Mammary epithelial cell (primary cell): ENCODE measurements around the gene ZNF536.

Experiments
- EZH2 ChIP-seq: IDR thresholded peaks from 2 replicates; pipeline ENCODE4 v1.6.1; 2012; ENCODE audit warnings: low read length, inconsistent platforms, borderline replicate concordance
- TF ChIP-seq, protein P1 (sequence below), 2 donors: IDR thresholded peaks in 1 of 2; conservative IDR thresholded peaks in 1 of 2; 2 replicates each; pipeline ENCODE4 v1.5.1; 2011 to 2012; ENCODE audit warnings: inconsistent platforms in 2 of 2, low read length in 2 of 2, mild to moderate bottlenecking in 2 of 2, control low read depth in 1 of 2, low read depth in 1 of 2; ENCODE audit not compliant: insufficient read depth in 1 of 2; ENCODE audit errors: extremely low read depth in 1 of 2

DNA sequence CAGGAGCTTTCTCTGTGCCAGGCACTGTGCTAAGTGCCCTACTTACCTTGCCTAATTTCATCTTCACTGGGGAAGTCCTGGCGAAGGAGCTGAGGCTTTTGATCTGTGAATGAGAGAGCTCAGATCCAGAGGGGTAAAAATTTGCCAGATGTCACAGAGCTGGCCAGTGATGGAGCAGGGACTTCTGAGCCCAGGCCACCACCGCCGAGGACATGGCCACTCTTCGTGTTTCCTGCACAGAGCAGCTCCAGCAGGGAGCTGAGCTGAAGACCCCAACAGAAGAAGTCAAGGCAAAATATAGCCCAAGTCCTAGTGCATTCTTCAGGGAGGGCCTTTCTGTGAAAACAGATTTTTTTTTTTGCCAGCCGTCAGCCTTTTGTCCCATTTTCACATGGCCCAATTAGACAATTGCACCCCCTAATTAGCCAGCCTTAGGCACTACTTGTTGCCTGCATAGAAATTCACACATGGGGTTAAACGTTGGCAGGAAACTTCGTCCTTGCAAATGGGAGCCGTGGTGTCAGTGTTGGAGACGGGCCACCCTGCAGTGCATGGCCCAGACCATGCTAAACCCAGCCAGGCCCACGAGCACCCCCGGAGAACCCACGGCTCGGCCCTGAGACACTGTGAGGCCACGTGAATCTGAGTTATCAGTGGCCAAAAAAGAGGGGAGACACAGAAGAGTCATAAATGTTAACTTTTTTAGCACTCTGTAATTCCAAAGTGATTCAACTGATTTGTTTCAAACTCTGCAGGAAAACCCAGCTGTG lies 7.8 kb downstream of the ZNF536 start:
- no peak for TF ChIP-seq EZH2
- TF ChIP-seq, protein P1, sequence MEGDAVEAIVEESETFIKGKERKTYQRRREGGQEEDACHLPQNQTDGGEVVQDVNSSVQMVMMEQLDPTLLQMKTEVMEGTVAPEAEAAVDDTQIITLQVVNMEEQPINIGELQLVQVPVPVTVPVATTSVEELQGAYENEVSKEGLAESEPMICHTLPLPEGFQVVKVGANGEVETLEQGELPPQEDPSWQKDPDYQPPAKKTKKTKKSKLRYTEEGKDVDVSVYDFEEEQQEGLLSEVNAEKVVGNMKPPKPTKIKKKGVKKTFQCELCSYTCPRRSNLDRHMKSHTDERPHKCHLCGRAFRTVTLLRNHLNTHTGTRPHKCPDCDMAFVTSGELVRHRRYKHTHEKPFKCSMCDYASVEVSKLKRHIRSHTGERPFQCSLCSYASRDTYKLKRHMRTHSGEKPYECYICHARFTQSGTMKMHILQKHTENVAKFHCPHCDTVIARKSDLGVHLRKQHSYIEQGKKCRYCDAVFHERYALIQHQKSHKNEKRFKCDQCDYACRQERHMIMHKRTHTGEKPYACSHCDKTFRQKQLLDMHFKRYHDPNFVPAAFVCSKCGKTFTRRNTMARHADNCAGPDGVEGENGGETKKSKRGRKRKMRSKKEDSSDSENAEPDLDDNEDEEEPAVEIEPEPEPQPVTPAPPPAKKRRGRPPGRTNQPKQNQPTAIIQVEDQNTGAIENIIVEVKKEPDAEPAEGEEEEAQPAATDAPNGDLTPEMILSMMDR (conservative IDR thresholded peaks at IDR 0.05 in 1 of 2, IDR thresholded peaks at IDR 0.05 in 1 of 2; ENCODE audit: extremely low read depth in 1 of 2, insufficient read depth in 1 of 2, low read depth in 1 of 2, low read length in 2 of 2) = no peak
